Fibroblast of pulmonary artery (primary cell): ENCODE measurements around the gene YWHAH.
"Not testable (repeated sequence)": the region's sequence is repeated elsewhere in the genome, so short reads cannot be mapped to it uniquely, and the experiment has no call there.

Experiments
- DNase-seq: peaks from one replicate; pipeline ENCODE4 v3.0.0-alpha.2; 2010; ENCODE audit warnings: low read depth
- H3K4me3 ChIP-seq: replicated peaks from 2 replicates; pipeline ENCODE4 v1.5.1; 2011; ENCODE audit warnings: low read depth, mild to moderate bottlenecking, control low read depth, low read length, moderate library complexity
- CTCF ChIP-seq: IDR thresholded peaks from 2 replicates; pipeline ENCODE4 v1.5.1; 2011; ENCODE audit warnings: mild to moderate bottlenecking, control low read depth, low read length, inconsistent platforms; ENCODE audit errors: missing control alignments

The YWHAH gene

GRCh38 chr22:31977141-31977841 is 33.0 kb downstream of the YWHAH start:
- peak; percentile 76 for TF ChIP-seq CTCF
- no peak overlapping the region for H3K4me3 ChIP-seq
- DNase-seq: peak; percentile 74

GRCh38 chr22:31977939-31978338 is 33.6 kb downstream of the YWHAH start:
- TF ChIP-seq CTCF: no peak
- no peak for DNase-seq
- no peak overlapping the region for H3K4me3 ChIP-seq

- H3K4me3 ChIP-seq: no peak overlapping the region
- DNase-seq: no peak
Observed at GRCh38 chr22:31980628-31981027, 36.3 kb downstream of the YWHAH start.

GRCh38 chr22:31981976-31982375 is 37.6 kb downstream of the YWHAH start:
- not testable (repeated sequence) for DNase-seq, H3K4me3 ChIP-seq

More at GRCh38 chr22:31980628-31981027, 36.3 kb downstream of the YWHAH start:
- no peak for TF ChIP-seq CTCF

- no peak for TF ChIP-seq CTCF
- no peak overlapping the region for H3K4me3 ChIP-seq
- DNase-seq: peak; percentile 46
Observed at GRCh38 chr22:31983911-31984656, 39.7 kb downstream of the YWHAH start.

GRCh38 chr22:31987218-31987617 is 42.9 kb downstream of the YWHAH start:
- DNase-seq: no peak
- H3K4me3 ChIP-seq: no peak overlapping the region
- TF ChIP-seq CTCF: no peak

- DNase-seq: no peak
- H3K4me3 ChIP-seq: no peak overlapping the region
Observed at GRCh38 chr22:31991102-31991839, 46.9 kb downstream of the YWHAH start.

More at GRCh38 chr22:31991102-31991839, 46.9 kb downstream of the YWHAH start:
- TF ChIP-seq CTCF: no peak
